ENCODE measurements around the gene CARS2. TPM values are rescaled to one million over a fixed set of nuclear protein-coding genes. Genes with fewer than 3 reads are reported as not detected.

The CARS2 gene
- total RNA-seq, 1 donor from 2014 or later, result 73.6 TPM

DNA sequence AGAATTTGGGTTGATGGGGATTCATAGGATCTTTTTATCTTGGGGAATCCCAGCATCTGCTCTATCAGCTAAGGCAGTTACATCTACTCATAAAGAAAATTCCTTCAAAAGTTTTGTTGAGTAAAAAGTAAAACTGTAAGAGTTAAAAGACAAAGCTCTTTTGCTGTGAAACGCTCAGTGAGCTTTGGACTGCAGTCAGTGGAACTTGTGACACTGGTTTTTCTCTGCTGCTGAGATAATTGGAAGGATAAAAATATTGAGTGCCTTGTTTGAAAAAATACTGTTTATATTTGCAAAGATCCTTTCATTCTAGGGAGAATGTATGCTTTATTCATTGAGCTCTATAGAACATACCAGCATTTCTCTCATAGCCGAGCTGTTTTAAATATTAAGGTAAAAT is 85.3 kb downstream of the CARS2 start:
- TF ChIP-seq, protein P1, sequence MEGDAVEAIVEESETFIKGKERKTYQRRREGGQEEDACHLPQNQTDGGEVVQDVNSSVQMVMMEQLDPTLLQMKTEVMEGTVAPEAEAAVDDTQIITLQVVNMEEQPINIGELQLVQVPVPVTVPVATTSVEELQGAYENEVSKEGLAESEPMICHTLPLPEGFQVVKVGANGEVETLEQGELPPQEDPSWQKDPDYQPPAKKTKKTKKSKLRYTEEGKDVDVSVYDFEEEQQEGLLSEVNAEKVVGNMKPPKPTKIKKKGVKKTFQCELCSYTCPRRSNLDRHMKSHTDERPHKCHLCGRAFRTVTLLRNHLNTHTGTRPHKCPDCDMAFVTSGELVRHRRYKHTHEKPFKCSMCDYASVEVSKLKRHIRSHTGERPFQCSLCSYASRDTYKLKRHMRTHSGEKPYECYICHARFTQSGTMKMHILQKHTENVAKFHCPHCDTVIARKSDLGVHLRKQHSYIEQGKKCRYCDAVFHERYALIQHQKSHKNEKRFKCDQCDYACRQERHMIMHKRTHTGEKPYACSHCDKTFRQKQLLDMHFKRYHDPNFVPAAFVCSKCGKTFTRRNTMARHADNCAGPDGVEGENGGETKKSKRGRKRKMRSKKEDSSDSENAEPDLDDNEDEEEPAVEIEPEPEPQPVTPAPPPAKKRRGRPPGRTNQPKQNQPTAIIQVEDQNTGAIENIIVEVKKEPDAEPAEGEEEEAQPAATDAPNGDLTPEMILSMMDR (IDR thresholded peaks at IDR 0.05; ENCODE audit: insufficient read depth, low read length, poor library complexity, severe bottlenecking), result no peak
- DNase-seq (ENCODE audit: low read depth), result no peak
- Histone ChIP-seq H3K27me3 (ENCODE audit: control insufficient read depth, insufficient read depth, low read length) (no peaks in the 10 kb centered on the region), H3K4me3 (ENCODE audit: low read depth, low read length) (no peak overlapping the region), H3K36me3 (ENCODE audit: control insufficient read depth, insufficient read depth, low read length) (peaks cover 2% of the 10 kb centered on the region)

DNA sequence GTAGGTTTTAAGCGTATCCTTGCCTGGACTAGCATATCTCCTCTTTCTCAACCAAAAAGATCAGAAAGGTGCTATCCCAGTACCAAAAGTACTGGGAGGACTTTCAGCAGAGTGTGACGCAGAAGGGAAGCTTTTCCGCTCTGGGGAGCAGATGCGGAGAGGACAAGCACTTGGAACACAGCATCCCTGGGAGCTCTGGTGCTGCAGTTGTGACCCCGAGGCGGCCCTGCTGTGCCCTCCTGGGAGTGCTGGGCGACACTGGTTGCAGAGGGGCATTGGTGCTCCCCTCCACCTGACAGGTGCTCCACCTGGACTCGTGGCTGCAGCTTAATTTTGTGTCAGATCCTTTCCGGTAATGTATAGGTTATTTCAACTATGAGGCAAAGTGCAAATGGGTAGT is 87.1 kb downstream of the CARS2 start:
- DNase-seq (ENCODE audit: low read depth), result no peak
- TF ChIP-seq, protein P1 (IDR thresholded peaks at IDR 0.05; ENCODE audit: insufficient read depth, low read length, poor library complexity, severe bottlenecking), result no peak
- Histone ChIP-seq H3K4me3 (ENCODE audit: low read depth, low read length) (no peak overlapping the region), H3K27me3 (ENCODE audit: control insufficient read depth, insufficient read depth, low read length) (no peaks in the 10 kb centered on the region), H3K36me3 (ENCODE audit: control insufficient read depth, insufficient read depth, low read length) (peaks cover 2% of the 10 kb centered on the region)

DNA sequence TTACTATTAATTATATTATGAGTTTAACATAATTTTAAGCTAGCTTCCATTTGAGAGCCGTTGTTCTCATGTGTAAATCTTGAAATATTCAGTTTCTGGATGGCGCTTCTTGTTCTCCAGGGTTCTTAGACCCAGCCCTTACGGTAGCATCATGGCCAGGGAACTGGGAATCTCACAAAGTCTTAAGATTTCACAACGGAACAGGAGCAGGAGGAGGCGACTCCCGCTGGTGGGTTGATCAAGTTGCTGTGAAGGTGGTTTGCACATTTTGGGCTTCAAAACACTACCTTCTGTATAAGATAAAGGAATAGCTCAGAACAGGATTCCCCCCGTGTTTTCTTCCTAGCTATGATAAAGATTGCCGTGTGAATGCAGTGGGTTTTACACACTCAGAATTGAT is 87.7 kb downstream of the CARS2 start:
- no peak overlapping the region for H3K4me3 ChIP-seq (ENCODE audit: low read depth, low read length)
- no peaks in the 10 kb centered on the region for H3K27me3 ChIP-seq (ENCODE audit: control insufficient read depth, insufficient read depth, low read length)
- TF ChIP-seq, protein P1 (IDR thresholded peaks at IDR 0.05; ENCODE audit: insufficient read depth, low read length, poor library complexity, severe bottlenecking), result no peak
- DNase-seq (ENCODE audit: low read depth), result no peak
- H3K36me3 ChIP-seq (ENCODE audit: control insufficient read depth, insufficient read depth, low read length), result peaks cover under 1% of the 10 kb centered on the region

DNA sequence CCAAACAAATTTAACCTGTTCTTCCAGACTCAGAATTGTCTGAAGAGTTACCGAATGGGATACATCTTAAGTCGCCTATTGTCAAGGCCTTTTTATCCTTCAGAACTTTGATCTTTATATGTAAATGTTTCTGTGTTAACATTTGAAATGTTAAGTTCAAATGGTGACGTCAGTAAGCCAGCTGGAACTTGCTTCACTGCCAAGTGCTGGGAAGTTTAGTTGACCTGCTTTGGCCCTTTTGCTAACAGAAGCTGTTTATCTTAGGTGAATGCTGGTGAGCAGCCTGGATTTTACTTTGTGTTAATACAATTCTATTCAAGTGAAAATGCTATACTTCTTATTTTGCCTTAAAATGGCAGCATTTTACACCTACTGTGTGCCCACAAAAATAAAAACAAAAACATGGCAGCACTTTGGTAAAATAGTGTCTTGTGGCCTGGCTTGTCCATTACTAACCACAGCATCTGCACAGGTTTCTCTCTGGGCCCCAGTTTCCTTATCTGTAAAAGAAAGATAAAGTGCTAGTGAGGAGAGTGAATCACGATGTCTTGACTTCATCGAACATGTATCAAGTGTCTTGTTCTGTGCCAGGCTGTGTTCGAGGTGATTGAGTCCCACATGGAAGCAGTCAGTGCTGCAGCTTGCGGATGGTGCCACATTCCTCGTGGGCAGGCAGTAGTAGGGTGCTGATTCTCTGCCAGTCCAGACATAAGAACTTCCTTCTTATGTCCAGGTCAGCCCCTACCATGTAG is 88.4 kb downstream of the CARS2 start:
- H3K4me3 ChIP-seq (ENCODE audit: low read depth, low read length), result no peak overlapping the region
- DNase-seq (ENCODE audit: low read depth), result no peak

DNA sequence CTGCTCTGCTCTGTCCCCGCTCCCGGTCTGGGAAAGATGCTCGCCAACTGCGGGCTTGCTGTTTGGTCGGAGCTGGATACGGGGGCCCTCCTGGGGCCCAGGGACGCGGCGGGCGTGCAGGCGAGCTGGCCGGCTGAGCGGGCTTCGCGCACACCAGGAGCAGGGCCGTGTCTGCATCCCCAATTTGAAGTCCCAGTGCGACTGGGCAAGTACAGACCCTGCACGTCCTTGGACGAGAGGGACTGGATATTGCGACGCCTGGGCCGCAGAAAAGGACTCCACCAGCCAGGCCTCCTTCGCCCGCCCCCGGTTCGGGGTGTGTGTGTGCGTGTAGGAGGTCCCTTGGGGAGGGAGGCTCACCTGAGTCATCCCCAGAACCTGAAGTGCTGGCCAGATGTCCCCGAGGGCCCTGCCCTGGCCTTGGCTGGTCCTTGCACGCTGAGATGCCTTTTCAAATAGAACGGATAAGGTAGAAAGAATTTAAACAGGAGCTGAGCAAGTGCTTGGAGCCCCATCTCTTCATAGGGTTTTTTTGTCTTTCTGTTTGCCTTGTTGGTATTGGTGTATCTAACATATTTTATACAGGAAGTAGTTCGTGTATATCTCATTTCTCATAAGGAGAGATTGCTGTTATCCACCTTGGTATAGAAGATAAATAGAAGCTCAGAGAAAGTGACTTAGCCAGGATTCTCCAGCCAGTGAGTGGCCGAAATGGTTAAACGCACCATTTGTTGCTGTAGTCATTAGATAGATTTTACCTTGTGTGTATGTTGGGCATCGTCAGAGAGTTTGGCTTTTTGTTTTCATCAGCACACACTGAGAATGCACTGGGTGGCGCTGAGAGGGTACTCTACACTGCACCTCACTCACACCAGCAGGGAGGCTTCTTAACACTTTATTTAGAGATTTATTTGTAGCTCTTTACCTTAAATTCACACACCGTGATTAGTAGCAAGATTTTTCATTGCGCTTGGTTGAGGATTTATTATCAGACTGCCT is 89.5 kb downstream of the CARS2 start:
- no peak for DNase-seq (ENCODE audit: low read depth)
- Histone ChIP-seq H3K4me3 (ENCODE audit: low read depth, low read length) (peak overlapping the region; percentile 74), H3K27me3 (ENCODE audit: control insufficient read depth, insufficient read depth, low read length) (no peaks in the 10 kb centered on the region), H3K36me3 (ENCODE audit: control insufficient read depth, insufficient read depth, low read length) (no peaks in the 10 kb centered on the region)
- TF ChIP-seq, protein P1 (IDR thresholded peaks at IDR 0.05; ENCODE audit: insufficient read depth, low read length, poor library complexity, severe bottlenecking), result peak; percentile 20

More for the DNA sequence above, 88.4 kb downstream of the CARS2 start:
- H3K36me3 ChIP-seq (ENCODE audit: control insufficient read depth, insufficient read depth, low read length), result no peaks in the 10 kb centered on the region
- H3K27me3 ChIP-seq (ENCODE audit: control insufficient read depth, insufficient read depth, low read length), result no peaks in the 10 kb centered on the region
- TF ChIP-seq, protein P1 (IDR thresholded peaks at IDR 0.05; ENCODE audit: insufficient read depth, low read length, poor library complexity, severe bottlenecking), result no peak

Data from kidney epithelial cell (primary cell).